ENCODE measurements around the gene RBM12. TPM values are rescaled to one million over a fixed set of nuclear protein-coding genes. Genes with fewer than 3 reads are reported as not detected.
A peak's percentile ranks its signal among the peaks of the same experiment; 100 is the strongest.
"Not testable (repeated sequence)": the region's sequence is repeated elsewhere in the genome, so short reads cannot be mapped to it uniquely, and the experiment has no call there.

RBM12 gene
- total RNA-seq, 2 experiments from 2014 or later: 101 to 137 TPM

DNA sequence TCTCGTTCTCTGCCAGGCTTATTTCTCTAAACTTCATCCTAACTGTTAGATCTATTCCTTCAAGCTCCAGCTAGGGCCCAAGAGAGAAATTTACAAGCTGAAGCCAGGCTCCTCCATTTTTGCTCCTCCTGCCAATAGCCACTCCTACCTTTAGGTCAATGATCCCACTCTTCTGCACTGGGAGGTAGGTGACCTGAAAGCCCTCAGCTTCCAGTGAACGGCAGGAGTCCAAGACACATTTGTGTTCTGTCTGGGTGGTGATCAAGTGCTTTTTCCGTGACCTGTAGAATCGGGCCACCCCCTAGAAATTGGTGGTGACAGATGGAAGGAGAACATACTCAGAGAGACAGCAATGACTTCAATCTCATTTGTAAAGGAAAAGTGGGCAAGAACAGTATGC, 25.6 kb upstream of the RBM12 start:
- H3K27me3 Mint-ChIP-seq: no peaks in the 10 kb centered on the region
- no peak for DNase-seq
- CTCF ChIA-PET: no interaction called here
- H3K9me3 Mint-ChIP-seq (ENCODE audit: low read depth): no peaks in the 10 kb centered on the region
- H3K36me3 Mint-ChIP-seq: peaks cover 24% of the 10 kb centered on the region
- ATAC-seq: no peak
- H3K4me1 Mint-ChIP-seq: peaks cover under 1% of the 10 kb centered on the region
- H3K4me3 Mint-ChIP-seq: no peak overlapping the region
- H3K27ac Mint-ChIP-seq: no peak overlapping the region

DNA sequence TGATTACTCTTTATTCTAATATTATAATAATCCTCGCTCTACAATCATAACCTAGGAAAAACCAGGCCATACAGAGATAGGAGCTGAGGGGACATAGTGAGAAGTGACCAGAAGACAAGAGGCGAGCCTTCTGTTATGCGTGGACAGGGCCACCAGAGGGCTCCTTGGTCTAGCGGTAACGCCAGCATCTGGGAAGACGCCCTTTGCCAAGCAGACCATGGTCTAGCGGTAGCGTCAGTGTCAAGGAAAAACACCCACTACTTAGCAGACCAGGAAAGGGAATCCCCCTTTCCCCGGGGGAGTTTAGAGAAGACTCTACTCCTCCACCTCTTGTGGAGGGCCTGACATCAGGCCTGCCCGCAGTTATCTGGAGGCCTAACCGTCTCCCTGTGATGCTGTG, 22.2 kb upstream of the RBM12 start:
- peaks cover 17% of the 10 kb centered on the region for H3K36me3 Mint-ChIP-seq

DNA sequence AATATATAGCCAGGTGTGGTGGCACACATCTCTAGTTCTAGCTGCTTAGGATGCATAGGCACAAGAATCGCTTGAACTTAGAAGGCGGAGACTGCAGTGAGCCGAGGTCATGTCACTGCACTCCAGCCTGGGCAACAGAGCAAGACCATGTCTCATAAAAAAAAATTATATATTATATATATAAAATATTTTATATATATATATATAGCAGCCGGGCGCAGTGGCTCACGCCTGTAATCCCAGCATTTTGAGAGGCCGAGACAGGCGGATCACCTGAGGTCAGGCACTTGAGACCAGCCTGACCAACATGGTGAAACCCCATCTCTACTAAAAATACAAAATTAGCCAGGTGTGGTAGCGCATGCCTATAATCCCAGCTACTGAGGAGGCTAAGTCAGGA, 20.7 kb upstream of the RBM12 start:
- not testable (repeated sequence) for H3K27me3 Mint-ChIP-seq; H3K4me1 Mint-ChIP-seq; H3K27ac Mint-ChIP-seq; H3K4me3 Mint-ChIP-seq; DNase-seq; ATAC-seq; H3K9me3 Mint-ChIP-seq (ENCODE audit: low read depth)
- CTCF ChIA-PET: interaction anchor here (0.6 kb wide), 1 partner anchor 19 kb away, joined by 3 read pairs; no protein-coding TSS in a partner anchor
- peaks cover 18% of the 10 kb centered on the region for H3K36me3 Mint-ChIP-seq

More for the DNA sequence above, 22.2 kb upstream of the RBM12 start:
- H3K27me3 Mint-ChIP-seq; H3K27ac Mint-ChIP-seq; CTCF ChIA-PET; H3K9me3 Mint-ChIP-seq (ENCODE audit: low read depth); H3K4me3 Mint-ChIP-seq; H3K4me1 Mint-ChIP-seq; ATAC-seq: not testable (repeated sequence)
- DNase-seq: peak; percentile 40

DNA sequence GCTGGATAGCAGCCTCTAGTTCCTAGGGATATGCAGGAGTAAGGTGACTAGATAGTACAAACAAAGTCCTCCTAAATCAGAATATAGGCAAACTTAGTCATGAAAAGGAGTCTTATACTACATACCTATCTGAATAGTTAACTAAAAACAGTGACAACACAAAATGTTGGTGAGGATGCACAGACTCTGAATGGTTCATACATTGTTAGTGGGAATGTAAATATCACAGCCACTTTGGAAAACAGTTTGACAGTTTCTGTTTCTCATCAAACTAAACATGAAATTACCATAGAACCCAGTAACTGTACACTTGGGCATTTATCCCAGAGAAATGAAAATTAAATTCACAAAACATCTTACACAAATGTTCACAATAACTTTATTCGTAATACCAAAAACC, 17.3 kb upstream of the RBM12 start:
- H3K4me1 Mint-ChIP-seq: no peaks in the 10 kb centered on the region
- ATAC-seq: no peak
- no peaks in the 10 kb centered on the region for H3K9me3 Mint-ChIP-seq (ENCODE audit: low read depth)
- peaks cover 2% of the 10 kb centered on the region for H3K36me3 Mint-ChIP-seq
- CTCF ChIA-PET: no interaction called here
- H3K27me3 Mint-ChIP-seq: no peaks in the 10 kb centered on the region
- no peak overlapping the region for H3K27ac Mint-ChIP-seq
- DNase-seq: no peak
- no peak overlapping the region for H3K4me3 Mint-ChIP-seq

DNA sequence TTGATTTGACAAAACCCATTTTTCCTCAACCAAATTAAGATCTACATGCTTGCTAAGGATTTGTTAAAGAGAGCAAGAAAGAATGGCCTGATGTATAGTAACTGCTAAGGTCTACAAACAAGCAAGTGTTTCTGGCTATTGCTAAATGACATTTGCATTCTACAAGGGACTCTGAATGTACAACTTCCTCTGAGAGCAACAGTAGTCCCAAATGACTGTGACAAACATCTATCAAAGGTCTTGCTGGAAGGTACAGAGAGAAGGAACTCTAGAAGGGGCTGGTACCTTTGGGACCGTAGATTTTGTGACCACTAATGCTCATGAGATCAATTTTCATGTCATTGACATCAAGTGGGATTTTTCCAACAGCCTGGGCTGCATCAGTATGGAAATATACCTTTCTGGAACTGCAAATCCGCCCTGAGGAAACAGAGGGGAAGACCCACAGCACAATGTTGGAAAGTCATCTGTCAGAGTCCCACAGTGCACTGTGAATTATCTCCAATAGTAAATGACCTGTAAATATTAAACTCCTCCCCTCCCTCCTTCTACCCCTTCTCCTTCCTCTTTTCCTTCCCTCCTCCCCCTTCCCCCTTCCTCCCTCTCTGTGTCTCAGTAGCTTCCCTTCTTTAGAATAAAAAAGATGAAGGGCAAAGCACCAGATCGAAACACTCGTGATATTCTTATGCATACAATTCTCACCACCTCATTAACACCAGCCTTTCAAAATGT, 15.9 kb upstream of the RBM12 start:
- DNase-seq (no peak), ATAC-seq (no peak)
- H3K27me3 Mint-ChIP-seq: no peaks in the 10 kb centered on the region
- H3K36me3 Mint-ChIP-seq: peaks cover 2% of the 10 kb centered on the region
- no peaks in the 10 kb centered on the region for H3K9me3 Mint-ChIP-seq (ENCODE audit: low read depth)
- H3K4me1 Mint-ChIP-seq: no peaks in the 10 kb centered on the region
- H3K4me3 Mint-ChIP-seq: no peak overlapping the region
- CTCF ChIA-PET: no interaction called here
- no peak overlapping the region for H3K27ac Mint-ChIP-seq

DNA sequence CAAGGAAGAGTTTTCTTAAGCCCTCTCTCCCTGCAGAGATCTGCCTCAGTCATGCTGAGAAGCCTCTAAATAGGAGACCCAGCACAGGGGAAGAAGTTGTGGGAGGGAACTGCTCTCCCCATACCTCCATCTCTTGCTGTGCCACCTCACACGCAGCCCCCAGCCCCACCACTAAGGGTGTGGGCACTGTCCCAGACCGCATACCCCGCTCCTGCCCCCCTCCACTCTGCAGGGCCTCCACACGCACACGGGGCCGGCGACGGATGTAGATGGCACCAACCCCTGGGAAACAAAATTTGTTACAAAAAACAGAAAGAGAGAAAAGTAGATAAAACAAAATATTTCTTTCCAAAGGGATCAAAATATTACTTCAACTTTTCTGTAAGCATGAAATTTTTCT, 10.2 kb upstream of the RBM12 start:
- peak; percentile 27 for DNase-seq
- CTCF ChIA-PET: no interaction called here
- Mint-ChIP-seq H3K9me3 (ENCODE audit: low read depth) (no peaks in the 10 kb centered on the region), H3K27ac (no peak overlapping the region), H3K4me1 (no peaks in the 10 kb centered on the region), H3K4me3 (no peak overlapping the region), H3K27me3 (no peaks in the 10 kb centered on the region), H3K36me3 (peaks cover 26% of the 10 kb centered on the region)
- ATAC-seq: no peak

DNA sequence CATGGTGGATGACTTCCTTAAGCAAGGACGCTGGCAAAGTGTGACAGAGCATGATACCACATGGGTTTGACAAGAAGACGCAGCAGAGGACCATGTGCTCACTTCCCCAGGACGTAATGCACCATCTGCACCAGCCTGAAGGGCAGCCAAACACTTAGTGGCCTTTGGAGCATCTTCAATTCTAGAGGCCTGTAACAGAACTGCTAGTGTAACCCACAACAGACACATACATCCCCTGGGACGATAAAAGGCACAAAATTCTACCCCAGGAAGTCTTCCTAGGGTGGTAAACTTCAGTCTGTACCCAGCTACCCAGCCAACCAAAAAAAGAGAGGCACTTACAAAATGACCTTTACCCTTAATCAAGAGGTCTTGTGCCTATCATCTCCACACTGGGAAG, 9.2 kb upstream of the RBM12 start:
- H3K27me3 Mint-ChIP-seq: no peaks in the 10 kb centered on the region
- no peaks in the 10 kb centered on the region for H3K9me3 Mint-ChIP-seq (ENCODE audit: low read depth)
- no peaks in the 10 kb centered on the region for H3K4me1 Mint-ChIP-seq
- DNase-seq (no peak), ATAC-seq (no peak)
- peaks cover 35% of the 10 kb centered on the region for H3K36me3 Mint-ChIP-seq
- H3K27ac Mint-ChIP-seq: no peak overlapping the region
- CTCF ChIA-PET: no interaction called here
- H3K4me3 Mint-ChIP-seq: no peak overlapping the region

DNA sequence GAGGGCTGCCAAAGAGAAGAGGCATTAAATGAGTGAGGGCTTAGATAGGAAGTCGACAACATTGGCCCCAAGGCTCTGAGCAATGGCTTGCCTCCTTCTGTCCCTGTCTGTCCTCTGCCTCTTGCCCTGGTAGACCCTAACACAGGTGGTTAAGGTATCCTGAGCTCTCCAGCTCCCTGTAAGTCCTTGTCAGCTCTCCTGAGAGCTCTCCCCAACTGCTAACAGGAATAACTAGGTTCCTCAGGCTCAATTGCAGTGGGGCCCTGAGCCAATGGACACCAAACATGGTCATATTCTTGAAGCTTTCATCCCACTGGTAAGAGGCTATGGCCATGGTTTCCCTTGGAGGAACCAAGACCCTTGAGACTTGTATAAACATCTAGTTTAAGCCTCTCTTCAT, 5.0 kb upstream of the RBM12 start:
- peaks cover 42% of the 10 kb centered on the region for H3K36me3 Mint-ChIP-seq
- CTCF ChIA-PET: no interaction called here
- H3K27me3 Mint-ChIP-seq: no peaks in the 10 kb centered on the region
- H3K4me1 Mint-ChIP-seq: peaks cover 4% of the 10 kb centered on the region
- H3K27ac Mint-ChIP-seq: no peak overlapping the region
- ATAC-seq (no peak), DNase-seq (peak; percentile 25)
- H3K9me3 Mint-ChIP-seq (ENCODE audit: low read depth): no peaks in the 10 kb centered on the region
- no peak overlapping the region for H3K4me3 Mint-ChIP-seq

DNA sequence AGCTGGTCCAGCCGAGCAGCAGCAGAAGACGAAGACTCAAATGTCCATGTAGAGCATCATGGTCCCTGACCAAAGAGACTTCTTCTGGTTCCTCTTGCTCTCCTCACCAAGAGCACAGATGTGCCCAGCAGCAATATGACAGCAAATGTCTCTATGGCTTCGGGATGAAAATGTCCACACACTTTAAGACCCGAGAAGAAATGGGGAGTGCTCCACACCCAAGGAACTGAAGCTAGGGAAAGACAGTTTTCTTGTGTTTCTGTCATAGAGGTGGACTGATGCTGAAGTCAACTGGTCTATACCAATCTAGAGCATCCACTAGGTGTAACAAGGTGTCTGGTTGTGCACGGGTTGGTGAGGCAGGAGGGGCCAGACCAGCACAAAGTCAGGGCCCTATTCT, 4.5 kb upstream of the RBM12 start:
- CTCF ChIA-PET: interaction anchor here (2.1 kb wide), 1 partner anchor 50 kb away, joined by 5 read pairs; no protein-coding TSS in a partner anchor
- ATAC-seq (no peak), DNase-seq (peak; percentile 32)
- Mint-ChIP-seq H3K27ac (no peak overlapping the region), H3K4me1 (peaks cover 4% of the 10 kb centered on the region), H3K9me3 (ENCODE audit: low read depth) (no peaks in the 10 kb centered on the region), H3K4me3 (no peak overlapping the region), H3K36me3 (peaks cover 42% of the 10 kb centered on the region), H3K27me3 (no peaks in the 10 kb centered on the region)

DNA sequence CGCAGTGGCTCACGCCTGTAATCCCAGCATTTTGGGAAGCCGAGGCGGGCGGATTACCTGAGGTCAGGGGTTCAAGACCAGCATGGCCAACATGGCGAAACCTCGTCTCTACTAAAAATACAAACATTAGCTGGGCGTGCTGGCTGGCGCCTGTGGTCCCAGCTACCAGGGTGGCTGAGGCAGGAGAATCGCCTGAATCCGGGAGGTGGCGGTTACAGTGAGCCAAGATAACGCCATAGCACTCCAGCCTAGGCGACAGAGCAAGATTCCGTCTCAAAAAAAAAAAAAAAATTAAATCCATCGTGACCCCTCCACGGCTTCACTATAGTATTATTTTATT, 1.2 kb upstream of the RBM12 start:
- H3K4me3 Mint-ChIP-seq: peak overlapping the region; percentile 23
- DNase-seq: no peak
- no peaks in the 10 kb centered on the region for H3K9me3 Mint-ChIP-seq (ENCODE audit: low read depth)
- H3K4me1 Mint-ChIP-seq: peaks cover 24% of the 10 kb centered on the region
- ATAC-seq: no peak
- peaks cover 40% of the 10 kb centered on the region for H3K36me3 Mint-ChIP-seq
- CTCF ChIA-PET: interaction anchor here (0.7 to 8.2 kb wide), 6 partner anchors 20 to 711 kb away, joined by 3 to 59 read pairs (median 5); partner anchors contain the start of genes NFS1 and ROMO1
- H3K27ac Mint-ChIP-seq: peak overlapping the region; percentile 38
- no peaks in the 10 kb centered on the region for H3K27me3 Mint-ChIP-seq

DNA sequence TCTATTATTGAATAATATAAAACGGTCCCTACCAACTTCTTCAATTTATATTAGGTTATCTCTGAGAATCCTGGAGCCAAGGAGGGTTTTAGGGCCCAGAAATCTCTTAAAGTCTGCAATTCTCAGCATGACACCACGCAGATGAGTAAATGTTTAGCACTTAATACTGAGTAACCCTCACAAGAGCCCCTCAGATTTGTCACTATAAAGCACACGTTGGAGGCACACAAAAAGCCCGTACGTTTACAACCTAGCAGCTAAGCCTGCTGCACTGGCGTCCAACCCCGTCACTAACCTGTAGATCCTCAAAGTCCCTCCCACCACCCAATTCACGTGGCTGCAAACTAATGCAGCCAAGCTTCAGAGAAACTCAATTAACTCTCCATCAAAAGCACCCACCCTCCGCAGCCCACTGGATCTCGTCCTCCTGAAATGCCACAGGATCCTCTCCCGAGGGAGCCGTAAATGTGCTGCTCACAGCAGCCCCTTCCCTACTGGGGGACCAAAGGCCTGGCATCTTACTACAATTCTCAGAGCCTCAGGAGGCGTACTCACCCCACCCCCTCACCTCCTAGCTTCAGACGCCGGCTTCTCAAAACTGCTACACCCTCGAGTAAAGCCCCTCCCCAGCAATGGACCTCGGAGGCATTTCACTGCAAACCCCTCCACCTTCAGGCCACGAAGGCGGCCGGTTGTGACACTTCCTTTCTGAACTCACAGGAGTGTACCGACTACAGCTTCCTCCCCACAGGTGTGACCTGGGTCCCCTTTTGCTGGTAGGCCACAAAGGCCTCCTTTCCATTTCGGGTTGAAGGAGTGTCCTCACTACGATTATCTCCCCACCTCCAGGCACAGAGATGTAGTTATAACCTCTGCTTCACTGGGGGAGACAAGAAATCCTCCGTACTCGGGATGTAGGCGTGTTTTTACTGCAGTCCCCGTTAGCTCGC, 909 bp downstream of the RBM12 start:
- Mint-ChIP-seq H3K27me3 (no peaks in the 10 kb centered on the region), H3K36me3 (peaks cover 35% of the 10 kb centered on the region), H3K4me1 (peaks cover 44% of the 10 kb centered on the region), H3K9me3 (ENCODE audit: low read depth) (no peaks in the 10 kb centered on the region), H3K4me3 (peak overlapping the region; percentile 96), H3K27ac (peak overlapping the region; percentile 95)
- ATAC-seq (peak; percentile 48), DNase-seq (peak; percentile 84)
- CTCF ChIA-PET: interaction anchor here (0.6 to 8.2 kb wide), 5 partner anchors 45 to 290 kb away, joined by 3 to 59 read pairs (median 4); partner anchors contain the start of gene SCAND1

DNA sequence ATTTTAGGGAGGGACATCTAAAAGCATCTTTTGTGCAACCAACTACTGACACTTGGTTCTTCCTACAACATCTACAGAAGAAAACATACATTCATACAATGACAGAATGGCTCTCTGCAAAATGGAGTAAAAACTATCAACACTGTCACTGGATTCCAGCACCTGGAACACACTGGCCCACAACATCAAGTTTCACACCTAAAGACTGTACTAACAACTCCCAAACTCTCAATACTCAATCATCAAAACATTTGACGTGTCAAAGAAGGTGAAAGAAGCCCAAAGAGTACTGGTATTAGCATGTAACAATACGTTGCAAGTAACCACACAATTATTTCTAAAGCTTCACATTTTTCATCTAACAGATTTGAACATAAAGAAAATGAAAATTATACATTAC, 2.1 kb downstream of the RBM12 start:
- DNase-seq: no peak
- H3K27ac Mint-ChIP-seq: peak overlapping the region; percentile 95
- no peak for ATAC-seq
- H3K36me3 Mint-ChIP-seq: peaks cover 30% of the 10 kb centered on the region
- CTCF ChIA-PET: interaction anchor here (1.4 to 8.2 kb wide), 3 partner anchors 43 to 291 kb away, joined by 4 to 59 read pairs (median 13); partner anchors contain the start of gene SCAND1
- no peaks in the 10 kb centered on the region for H3K9me3 Mint-ChIP-seq (ENCODE audit: low read depth)
- peaks cover 52% of the 10 kb centered on the region for H3K4me1 Mint-ChIP-seq
- no peaks in the 10 kb centered on the region for H3K27me3 Mint-ChIP-seq
- peak overlapping the region; percentile 96 for H3K4me3 Mint-ChIP-seq

DNA sequence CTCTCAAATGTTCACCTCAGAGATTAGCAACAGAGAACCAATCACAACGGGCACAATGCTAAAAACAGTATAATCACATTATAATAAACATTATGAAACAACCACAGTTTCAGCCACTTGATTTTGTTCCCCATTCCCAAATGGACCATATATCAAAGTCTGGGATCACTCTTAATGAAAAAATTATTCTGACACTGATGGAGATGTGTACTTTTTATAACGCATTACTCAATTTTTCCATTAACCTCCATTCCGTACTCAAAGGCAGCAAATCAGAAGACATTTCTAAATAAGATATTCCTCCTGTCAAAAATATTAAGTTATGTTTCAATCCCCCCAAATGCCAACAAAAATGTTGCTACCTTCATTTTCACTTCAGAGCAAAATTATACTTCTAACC, 2.8 kb downstream of the RBM12 start:
- H3K27ac Mint-ChIP-seq: peak overlapping the region; percentile 95
- H3K27me3 Mint-ChIP-seq: no peaks in the 10 kb centered on the region
- peak overlapping the region; percentile 96 for H3K4me3 Mint-ChIP-seq
- H3K36me3 Mint-ChIP-seq: peaks cover 37% of the 10 kb centered on the region
- ATAC-seq (no peak), DNase-seq (no peak)
- H3K4me1 Mint-ChIP-seq: peaks cover 59% of the 10 kb centered on the region
- CTCF ChIA-PET: interaction anchor here (0.8 to 8.2 kb wide), 3 partner anchors 10 to 61 kb away, joined by 3 to 59 read pairs (median 13); no protein-coding TSS in a partner anchor
- no peaks in the 10 kb centered on the region for H3K9me3 Mint-ChIP-seq (ENCODE audit: low read depth)
